H1 (cell line): ENCODE results near the gene PPIL3. TPM values are rescaled to one million over a fixed set of nuclear protein-coding genes. Genes with fewer than 3 reads are reported as not detected.

Experiments
- CTCF ChIA-PET: fragments of 300-600 bp; sonication (Branson Sonifier 250); formaldehyde crosslinking; loops from one replicate; lab custom pipeline; 2021; ENCODE audit not compliant: partially characterized antibody; lab: Charles Lee
- POLR2A ChIA-PET: fragments of 300-600 bp; sonication (Branson Sonifier 250); formaldehyde crosslinking; loops from one replicate; lab custom pipeline; 2021; ENCODE audit warnings: inconsistent platforms; ENCODE audit not compliant: partially characterized antibody; lab: Charles Lee
- DNase-seq, 2 experiments: peaks; one replicate each; pipeline versions ENCODE4 v3.0.0 to v3.0.0-alpha.2; 2010 to 2022; ENCODE audit warnings: low spot score in 2 of 2, low read depth in 1 of 2, mixed read lengths in 1 of 2
- FAIRE-seq: peaks from 2 replicates; lab custom pipeline; 2011; peaks lifted over from hg19 to GRCh38; lab: Jason Lieb, UNC
- H2AFZ ChIP-seq: 2 replicates; pipeline ENCODE4 v1.8.1; 2012; ENCODE audit warnings: low read length, inconsistent platforms
- H2AK5ac ChIP-seq: 2 replicates; pipeline ENCODE4 v1.6.1; 2013; ENCODE audit warnings: low read depth, low read length
- H2BK120ac ChIP-seq: replicated peaks from 2 replicates; pipeline ENCODE3; 2013; ENCODE audit warnings: low read depth, low read length, inconsistent platforms
- H2BK12ac ChIP-seq: 2 replicates; pipeline ENCODE4 v1.6.1; 2013; ENCODE audit warnings: low read depth, low read length
- H2BK15ac ChIP-seq: 2 replicates; pipeline ENCODE4 v1.6.1; 2013; ENCODE audit warnings: low read length
- H2BK20ac ChIP-seq: 2 replicates; pipeline ENCODE4 v1.6.1; 2013; ENCODE audit warnings: low read length
- H2BK5ac ChIP-seq: 2 replicates; pipeline ENCODE4 v1.6.1; 2013; ENCODE audit warnings: low read depth, low read length
- H3K14ac ChIP-seq: 2 replicates; pipeline ENCODE4 v1.6.1; 2013; ENCODE audit warnings: inconsistent platforms; ENCODE audit not compliant: insufficient read length
- H3K18ac ChIP-seq: 2 replicates; pipeline ENCODE4 v1.6.1; 2013; ENCODE audit warnings: low read length; ENCODE audit errors: extremely low read depth
- H3K23ac ChIP-seq: 2 replicates; pipeline ENCODE4 v1.6.1; 2013; ENCODE audit warnings: inconsistent platforms; ENCODE audit not compliant: insufficient read length
- H3K23me2 ChIP-seq: 2 replicates; pipeline ENCODE4 v1.6.1; 2013; ENCODE audit warnings: low read depth, low read length
- H3K27ac ChIP-seq: 2 replicates; pipeline ENCODE4 v1.6.1; 2011; ENCODE audit warnings: low read depth, low read length, inconsistent platforms
- H3K27me3 ChIP-seq, 4 experiments: replicated peaks in 1 of 4; 1 replicate in 1 of 4; 2 replicates in 3 of 4; pipeline versions ENCODE4 v1.6.1 to v1.8.1; 2011 to 2013; ENCODE audit warnings: low read length in 3 of 4, mild to moderate bottlenecking in 3 of 4, inconsistent platforms in 2 of 4, mixed read lengths in 2 of 4, moderate library complexity in 1 of 4; ENCODE audit not compliant: control insufficient read depth in 3 of 4, insufficient read depth in 3 of 4; ENCODE audit errors: extremely low read depth in 1 of 4
- H3K36me3 ChIP-seq, 4 experiments: 2 replicates each; pipeline versions ENCODE4 v1.6.1 to v1.8.1; 2011 to 2013; ENCODE audit warnings: mild to moderate bottlenecking in 4 of 4, low read length in 3 of 4, moderate library complexity in 2 of 4, control low read depth in 1 of 4, inconsistent platforms in 1 of 4; ENCODE audit not compliant: insufficient read depth in 4 of 4, control insufficient read depth in 2 of 4
- H3K4ac ChIP-seq: replicated peaks from 2 replicates; pipeline ENCODE3; 2013; ENCODE audit warnings: low read length, low read depth, mixed read lengths, inconsistent platforms; ENCODE audit not compliant: insufficient read length
- H3K4me1 ChIP-seq, 4 experiments: replicated peaks in 1 of 4; 1 replicate in 1 of 4; 2 replicates in 3 of 4; pipeline versions ENCODE4 v1.6.1 to v1.8.1; 2011 to 2013; ENCODE audit warnings: low read length in 3 of 4, inconsistent platforms in 2 of 4, mixed read lengths in 1 of 4; ENCODE audit not compliant: insufficient read depth in 4 of 4, control insufficient read depth in 3 of 4
- H3K4me2 ChIP-seq, 2 experiments: 2 replicates each; pipeline versions ENCODE4 v1.6.1 to v1.8.1; 2011 to 2013; ENCODE audit warnings: low read depth in 2 of 2, low read length in 2 of 2, control low read depth in 1 of 2, inconsistent platforms in 1 of 2, mild to moderate bottlenecking in 1 of 2; ENCODE audit not compliant: insufficient read depth in 1 of 2
- H3K4me3 ChIP-seq, 4 experiments: fragments of 200-600, 300-600 bp in 1 of 4; sonication (generic), shearing (Covaris generic), sonication (Bioruptor Twin) in 1 of 4; 2 replicates each; pipeline versions ENCODE4 v1.5.1 to v1.8.1; 2011 to 2016; ENCODE audit warnings: low read length in 4 of 4, low read depth in 3 of 4, control low read depth in 2 of 4, inconsistent platforms in 2 of 4, mild to moderate bottlenecking in 2 of 4, mixed read lengths in 1 of 4, moderate library complexity in 1 of 4; ENCODE audit not compliant: insufficient read depth in 2 of 4; ENCODE audit errors: extremely low read depth in 1 of 4
- H3K56ac ChIP-seq: replicated peaks from 2 replicates; pipeline ENCODE3; 2013; ENCODE audit warnings: low read depth, mild to moderate bottlenecking, mixed read lengths, low read length, inconsistent platforms; ENCODE audit not compliant: insufficient read length
- H3K79me1 ChIP-seq: 2 replicates; pipeline ENCODE4 v1.6.1; 2013; ENCODE audit warnings: low read depth, low read length, control low read depth
- H3K79me2 ChIP-seq, 2 experiments: 2 replicates each; pipeline versions ENCODE4 v1.6.1 to v1.8.1; 2012 to 2013; ENCODE audit warnings: low read length in 2 of 2, mild to moderate bottlenecking in 2 of 2, inconsistent platforms in 1 of 2; ENCODE audit not compliant: insufficient read depth in 2 of 2, control insufficient read depth in 1 of 2
- H3K9ac ChIP-seq, 4 experiments: replicated peaks in 1 of 4; 1 replicate in 1 of 4; 2 replicates in 3 of 4; pipeline versions ENCODE4 v1.6.1 to v1.8.1; 2011 to 2013; ENCODE audit warnings: low read depth in 3 of 4, low read length in 3 of 4, control low read depth in 2 of 4, mild to moderate bottlenecking in 2 of 4, moderate library complexity in 2 of 4, inconsistent platforms in 1 of 4; ENCODE audit errors: extremely low read depth in 1 of 4
- H3K9me3 ChIP-seq, 2 experiments: 2 replicates each; pipeline versions ENCODE4 v1.6.1 to v1.8.1; 2012 to 2013; ENCODE audit warnings: mild to moderate bottlenecking in 2 of 2, moderate library complexity in 2 of 2, control low read depth in 1 of 2, inconsistent platforms in 1 of 2, low read depth in 1 of 2, low read length in 1 of 2, mixed read lengths in 1 of 2; ENCODE audit not compliant: insufficient read depth in 2 of 2
- H4K20me1 ChIP-seq, 2 experiments: replicated peaks in 1 of 2; 2 replicates each; pipeline versions ENCODE3 to v1.8.1; 2011 to 2013; ENCODE audit warnings: inconsistent platforms in 2 of 2, low read length in 2 of 2, mild to moderate bottlenecking in 1 of 2; ENCODE audit not compliant: insufficient read depth in 2 of 2, control insufficient read depth in 1 of 2
- H4K5ac ChIP-seq: 2 replicates; pipeline ENCODE4 v1.6.1; 2013; ENCODE audit warnings: low read length, low read depth, mixed read lengths, inconsistent platforms; ENCODE audit not compliant: insufficient read length
- H4K8ac ChIP-seq: 2 replicates; pipeline ENCODE4 v1.8.0; 2013; ENCODE audit warnings: mild to moderate bottlenecking, moderate library complexity, low read length, inconsistent platforms; ENCODE audit not compliant: insufficient read depth; ENCODE audit errors: extremely low read depth
- H4K91ac ChIP-seq: replicated peaks from 2 replicates; pipeline ENCODE3; 2013; ENCODE audit warnings: low read length, mixed read lengths, inconsistent platforms; ENCODE audit not compliant: insufficient read length
- YY1 ChIP-seq: IDR thresholded peaks from 2 replicates; pipeline ENCODE4 v1.6.1; 2011; ENCODE audit warnings: low read depth, mild to moderate bottlenecking, low read length
- WGBS, 2 experiments: shearing (Covaris generic) in 1 of 2; methylation state at CpG; one replicate each; pipeline versions ENCODE4 v1.1.6 to v1.1.7; 2013 to 2015; ENCODE audit warnings: low lambda C conversion rate in 2 of 2, mixed read lengths in 2 of 2, inconsistent platforms in 1 of 2, low coverage in 1 of 2, missing lambda C conversion rate in 1 of 2; ENCODE audit not compliant: insufficient replicate concordance in 2 of 2, insufficient coverage in 1 of 2, insufficient read length in 1 of 2; ENCODE audit errors: extremely low coverage in 1 of 2, missing lambda C conversion rate in 1 of 2; 5-methylcytosine and 5-hydroxymethylcytosine counted together
- polyA plus RNA-seq, 7 experiments: library from polyadenylated mRNA; depleted of rRNA in 3 of 7; stranded (reverse) in 5 of 7; unstranded in 2 of 7; fragments of >200 nt in 5 of 7; fragments of 200-250 nt in 2 of 7; gene quantifications; 1 replicate in 5 of 7; 2 replicates in 1 of 7; 4 replicates in 1 of 7; pipeline versions ENCODE4 v1.2.1 to v1.2.3, GENCODE V29; 2011 to 2013; ENCODE audit warnings: missing spikeins in 2 of 7, mixed read lengths in 2 of 7
- total RNA-seq: library from RNA; stranded (reverse); fragmentation: NEBNext Ultra II Directional; extraction: Animal tissue kit (Norgen Biotek cat#: 25700); gene quantifications from 2 replicates; pipeline ENCODE4 v1.2.1, GENCODE V29; 2021

The PPIL3 gene
- total and polyA plus RNA-seq, 2 of the 8 experiments (the other 6 are each of a cell fraction or from before 2014, with no cell fraction given), result 30.4 to 48.7 TPM

DNA sequence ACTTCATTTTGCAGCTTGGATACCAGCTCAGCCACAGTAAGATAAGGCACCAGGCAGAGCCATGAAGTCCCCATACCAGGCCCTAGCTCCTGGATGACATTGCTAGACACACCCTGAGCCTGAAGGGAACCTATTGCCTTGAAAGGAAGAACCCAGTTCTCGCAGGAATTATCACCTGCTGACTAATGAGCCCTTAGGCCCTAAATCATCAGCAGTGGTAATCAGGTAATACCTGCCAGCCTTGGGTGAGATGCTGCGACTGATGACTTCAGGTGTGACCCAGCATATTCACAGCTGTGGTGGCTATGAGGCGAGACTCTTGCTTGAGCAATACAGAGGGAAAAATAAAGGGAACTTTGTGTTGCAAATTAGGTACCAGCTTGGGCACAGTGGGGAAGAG is 49.4 kb downstream of the PPIL3 start:
- Histone ChIP-seq H2BK120ac (no peak overlapping the region), H3K14ac (no peak overlapping the region), H4K20me1 (no peaks in the 10 kb centered on the region)
- no peak for TF ChIP-seq YY1
- TF ChIP-seq, all 59 proteins: peak for 0
- Histone ChIP-seq H2AFZ (peak overlapping the region; percentile 76), H3K9ac (no peak overlapping the region), H2BK5ac (no peak overlapping the region), H3K27ac (no peak overlapping the region), H3K4me3 (no peak overlapping the region; a peak in 1 of 8 replicates), H3K79me1 (no peaks in the 10 kb centered on the region), H3K23ac (no peak overlapping the region), H3K23me2 (no peaks in the 10 kb centered on the region), H3K4me1 (peaks cover 0 to 4% (median 3%) of the 10 kb centered on the region in 4 experiments; a peak in 4 of 7 replicates), H3K4me2 (no peak overlapping the region), H4K91ac (no peak overlapping the region), H3K18ac (no peak overlapping the region), H3K4ac (no peak overlapping the region), H3K27me3 (no peaks in the 10 kb centered on the region), H4K5ac (no peak overlapping the region), H2BK12ac (no peak overlapping the region), H2BK15ac (no peak overlapping the region), H3K9me3 (peaks cover 3 to 10% of the 10 kb centered on the region in 2 experiments; a peak in 2 of 4 replicates), H4K8ac (no peak overlapping the region), H2BK20ac (no peak overlapping the region), H2AK5ac (no peak overlapping the region), H3K56ac (no peak overlapping the region), H3K36me3 (no peaks in the 10 kb centered on the region; a peak in 1 of 8 replicates), H3K79me2 (no peaks in the 10 kb centered on the region)
- WGBS, 2 experiments, result 80% methylated on average over 3 of the region's 3 CpGs; no CpG with 5 or more reads in 1 of the 2 experiments
- ChIA-PET CTCF (interaction anchor here (0.7 kb wide), 1 partner anchor 21 kb away, joined by 3 read pairs; no protein-coding TSS in a partner anchor), POLR2A (interaction anchor here (0.9 to 2.2 kb wide), 4 partner anchors 11 to 25 kb away, joined by 3 to 10 read pairs (median 4); partner anchors contain the start of gene CLK1)
- no peak for FAIRE-seq
- no peak for DNase-seq
